Vagina (tissue), 2 donors: ENCODE results near the gene C1orf115. TPM values are rescaled to one million over a fixed set of nuclear protein-coding genes. Genes with fewer than 3 reads are reported as not detected.

ENCODE experiments used
- DNase-seq, 2 donors: peaks; one replicate each; pipeline ENCODE4 v3.0.0-alpha.2; 2017; ENCODE audit errors: extremely low spot score in 2 of 2
- H3K27ac ChIP-seq: fragments of 200-600 bp; sonication (generic); one replicate; pipeline ENCODE4 v1.5.1; 2019
- H3K27me3 ChIP-seq: fragments of 200-600 bp; sonication (generic); one replicate; pipeline ENCODE4 v1.5.1; 2019
- H3K36me3 ChIP-seq, 2 donors: fragments of 200-600 bp; sonication (generic); one replicate each; pipeline ENCODE4 v1.5.1; 2017 to 2019
- H3K4me1 ChIP-seq: fragments of 200-600 bp; sonication (generic); one replicate; pipeline ENCODE4 v1.5.1; 2019
- H3K4me3 ChIP-seq, 2 donors: fragments of 200-600 bp; sonication (generic); 1 replicate in 1 of 2; 2 replicates in 1 of 2; pipeline ENCODE4 v1.5.1; 2016 to 2019
- H3K9me3 ChIP-seq: fragments of 200-600 bp; sonication (generic); one replicate; pipeline ENCODE4 v1.5.1; 2019
- POLR2A ChIP-seq, 2 donors: fragments of 450-650 bp; IDR thresholded peaks; one replicate each; pipeline ENCODE4 v1.6.1; 2017; ENCODE audit warnings: antibody characterized with exemption in 2 of 2, mild to moderate bottlenecking in 2 of 2, moderate library complexity in 2 of 2
- POLR2AphosphoS5 ChIP-seq, 2 donors: sonication (generic); formaldehyde crosslinking; IDR thresholded peaks; one replicate each; pipeline ENCODE4 v1.9.0; 2017; ENCODE audit warnings: antibody characterized with exemption in 2 of 2, mild to moderate bottlenecking in 2 of 2, low read depth in 1 of 2; ENCODE audit not compliant: insufficient read depth in 1 of 2
- intact Hi-C: fragments of 100-400 bp; cut with DNase I; formaldehyde crosslinking; loops from one replicate; pipeline ENCODE4 v1.15.1; 2023
- total RNA-seq: library from RNA; depleted of rRNA; stranded (reverse); fragments of >200 nt; gene quantifications from one replicate; pipeline ENCODE4 v1.2.3, GENCODE V29; 2016
- TF ChIP-seq, protein P1 (sequence below), 3 experiments: fragments of 450-650 bp in 2 of 3; fragments of 200-600 bp in 1 of 3; sonication (generic) in 1 of 3; IDR thresholded peaks; one replicate each; pipeline ENCODE4 v1.5.1; 2017 to 2019; ENCODE audit warnings: antibody characterized with exemption in 3 of 3, mild to moderate bottlenecking in 2 of 3, moderate library complexity in 2 of 3

Gene C1orf115
- total RNA-seq, 1 donor from 2014 or later: 11.0 TPM

DNA sequence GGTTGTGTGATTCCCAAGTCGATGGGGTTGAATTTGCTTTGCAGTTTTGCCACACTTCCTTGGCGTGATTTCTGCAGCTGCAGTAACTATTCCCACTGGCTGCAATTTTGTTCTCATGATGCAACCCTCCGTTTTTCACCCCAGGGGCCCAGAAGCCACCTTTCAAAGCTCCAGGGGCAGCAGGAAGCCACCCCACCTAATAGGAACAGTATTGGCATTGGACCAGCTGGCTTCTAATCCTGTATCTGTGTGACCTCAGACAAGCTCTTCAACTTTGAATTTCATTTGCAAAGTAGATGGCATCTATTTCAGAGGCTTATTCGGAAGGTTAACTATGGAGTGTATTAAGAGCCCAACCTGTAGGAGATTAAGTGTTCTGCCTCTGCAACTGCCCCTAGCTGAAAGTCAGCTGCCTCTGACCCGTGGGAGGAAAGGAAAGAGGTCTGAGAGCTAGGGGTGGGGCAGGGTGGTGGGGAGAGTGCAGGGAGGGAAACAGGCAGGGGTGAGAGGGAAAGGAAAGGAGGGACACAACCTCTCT, 12.6 kb downstream of the C1orf115 start:
- intact Hi-C loops: no loop called here
- no peak overlapping the region for H3K27ac ChIP-seq
- no peaks in the 10 kb centered on the region for H3K9me3 ChIP-seq
- TF ChIP-seq POLR2AphosphoS5 (IDR thresholded peaks at IDR 0.05; ENCODE audit: insufficient read depth in 1 of 2, low read depth in 1 of 2) (no peak), POLR2A (IDR thresholded peaks at IDR 0.05) (no peak)
- no peak overlapping the region for H3K4me3 ChIP-seq
- DNase-seq: no peak
- no peaks in the 10 kb centered on the region for H3K27me3 ChIP-seq
- H3K36me3 ChIP-seq: no peaks in the 10 kb centered on the region
- H3K4me1 ChIP-seq: peaks cover 5% of the 10 kb centered on the region

DNA sequence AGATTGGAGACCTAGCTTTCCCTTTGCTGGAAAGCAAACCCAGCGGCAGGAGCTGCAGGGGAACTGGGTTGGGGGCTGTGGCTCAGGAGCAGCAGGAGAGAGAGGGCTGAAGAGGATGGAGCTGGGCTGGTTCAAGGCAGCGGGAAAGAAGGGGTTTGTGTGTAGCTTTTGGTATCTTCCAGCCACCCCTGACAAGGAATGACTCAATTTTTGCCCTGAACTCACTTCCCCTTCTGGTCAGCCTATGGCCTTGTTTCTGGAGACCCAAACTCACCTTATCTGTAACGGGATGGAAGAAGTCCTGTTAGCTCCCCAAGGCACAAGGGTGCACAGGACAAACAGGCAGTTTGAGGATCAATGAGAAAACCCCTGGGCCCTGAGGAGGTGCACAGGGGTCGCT, 13.1 kb downstream of the C1orf115 start:
- Histone ChIP-seq H3K36me3 (no peaks in the 10 kb centered on the region), H3K4me1 (peaks cover 5% of the 10 kb centered on the region), H3K4me3 (no peak overlapping the region), H3K27me3 (no peaks in the 10 kb centered on the region), H3K27ac (no peak overlapping the region), H3K9me3 (no peaks in the 10 kb centered on the region)
- no peak for DNase-seq
- TF ChIP-seq POLR2A (IDR thresholded peaks at IDR 0.05) (no peak), POLR2AphosphoS5 (IDR thresholded peaks at IDR 0.05; ENCODE audit: insufficient read depth in 1 of 2, low read depth in 1 of 2) (no peak)
- TF ChIP-seq, protein P1, sequence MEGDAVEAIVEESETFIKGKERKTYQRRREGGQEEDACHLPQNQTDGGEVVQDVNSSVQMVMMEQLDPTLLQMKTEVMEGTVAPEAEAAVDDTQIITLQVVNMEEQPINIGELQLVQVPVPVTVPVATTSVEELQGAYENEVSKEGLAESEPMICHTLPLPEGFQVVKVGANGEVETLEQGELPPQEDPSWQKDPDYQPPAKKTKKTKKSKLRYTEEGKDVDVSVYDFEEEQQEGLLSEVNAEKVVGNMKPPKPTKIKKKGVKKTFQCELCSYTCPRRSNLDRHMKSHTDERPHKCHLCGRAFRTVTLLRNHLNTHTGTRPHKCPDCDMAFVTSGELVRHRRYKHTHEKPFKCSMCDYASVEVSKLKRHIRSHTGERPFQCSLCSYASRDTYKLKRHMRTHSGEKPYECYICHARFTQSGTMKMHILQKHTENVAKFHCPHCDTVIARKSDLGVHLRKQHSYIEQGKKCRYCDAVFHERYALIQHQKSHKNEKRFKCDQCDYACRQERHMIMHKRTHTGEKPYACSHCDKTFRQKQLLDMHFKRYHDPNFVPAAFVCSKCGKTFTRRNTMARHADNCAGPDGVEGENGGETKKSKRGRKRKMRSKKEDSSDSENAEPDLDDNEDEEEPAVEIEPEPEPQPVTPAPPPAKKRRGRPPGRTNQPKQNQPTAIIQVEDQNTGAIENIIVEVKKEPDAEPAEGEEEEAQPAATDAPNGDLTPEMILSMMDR (IDR thresholded peaks at IDR 0.05): no peak
- intact Hi-C loops: no loop called here

DNA sequence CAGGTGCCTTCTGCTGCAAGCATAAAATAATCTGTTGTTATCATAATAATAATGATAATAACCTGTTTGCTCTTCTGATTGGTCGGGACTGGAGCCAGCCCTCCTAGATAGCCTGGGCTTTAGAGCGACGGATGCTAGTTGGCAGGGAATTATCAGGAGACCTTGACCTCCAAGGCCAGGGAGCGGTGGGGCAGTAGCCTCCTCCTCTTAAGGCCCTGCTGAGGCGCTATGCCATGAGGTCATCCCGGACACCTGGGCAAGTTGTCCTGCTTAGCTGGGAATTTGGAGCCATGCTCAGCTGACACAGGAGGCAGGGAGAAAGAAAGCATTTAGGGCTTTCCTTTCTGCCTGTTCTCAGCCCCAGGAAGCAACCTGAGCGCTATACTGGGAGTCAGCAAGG, 15.6 kb downstream of the C1orf115 start:
- Histone ChIP-seq H3K4me3 (no peak overlapping the region), H3K27me3 (no peaks in the 10 kb centered on the region), H3K27ac (no peak overlapping the region), H3K4me1 (no peaks in the 10 kb centered on the region), H3K9me3 (no peaks in the 10 kb centered on the region), H3K36me3 (no peaks in the 10 kb centered on the region)
- no peak for TF ChIP-seq POLR2A (IDR thresholded peaks at IDR 0.05)
- TF ChIP-seq, protein P1 (IDR thresholded peaks at IDR 0.05): no peak
- no peak for TF ChIP-seq POLR2AphosphoS5 (IDR thresholded peaks at IDR 0.05; ENCODE audit: insufficient read depth in 1 of 2, low read depth in 1 of 2)
- intact Hi-C loops: loop anchor here (5.0 kb wide), 1 partner anchor 872 kb away; no protein-coding TSS in a partner anchor
- peak in 1 of 2 donors; percentile 70 for DNase-seq

DNA sequence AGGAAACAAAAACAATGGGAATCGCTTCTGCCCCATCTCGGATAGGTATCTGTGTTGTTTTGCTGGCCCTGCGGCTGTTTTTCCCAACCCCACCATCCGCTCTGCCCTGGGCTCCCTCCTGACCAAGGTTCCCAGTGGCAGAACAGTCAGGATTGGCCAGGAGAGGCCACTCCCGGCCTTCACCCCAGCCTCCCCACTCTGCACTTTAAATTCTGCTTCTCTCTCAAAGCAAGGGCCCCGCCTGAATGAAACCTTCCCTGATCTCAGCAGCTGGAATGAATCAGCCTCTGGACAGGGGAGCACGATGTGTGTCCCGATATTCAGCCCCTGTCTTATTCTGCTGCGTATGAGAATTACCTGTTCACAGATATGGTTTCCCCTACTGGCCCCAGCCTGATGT, 16.3 kb downstream of the C1orf115 start:
- Histone ChIP-seq H3K9me3 (no peaks in the 10 kb centered on the region), H3K4me3 (no peak overlapping the region), H3K4me1 (no peaks in the 10 kb centered on the region), H3K27me3 (no peaks in the 10 kb centered on the region), H3K36me3 (no peaks in the 10 kb centered on the region), H3K27ac (no peak overlapping the region)
- DNase-seq: peak in 1 of 2 donors; percentile 87
- intact Hi-C loops: loop anchor here (5.0 kb wide), 1 partner anchor 871 kb away; no protein-coding TSS in a partner anchor
- no peak for TF ChIP-seq POLR2A (IDR thresholded peaks at IDR 0.05)

DNA sequence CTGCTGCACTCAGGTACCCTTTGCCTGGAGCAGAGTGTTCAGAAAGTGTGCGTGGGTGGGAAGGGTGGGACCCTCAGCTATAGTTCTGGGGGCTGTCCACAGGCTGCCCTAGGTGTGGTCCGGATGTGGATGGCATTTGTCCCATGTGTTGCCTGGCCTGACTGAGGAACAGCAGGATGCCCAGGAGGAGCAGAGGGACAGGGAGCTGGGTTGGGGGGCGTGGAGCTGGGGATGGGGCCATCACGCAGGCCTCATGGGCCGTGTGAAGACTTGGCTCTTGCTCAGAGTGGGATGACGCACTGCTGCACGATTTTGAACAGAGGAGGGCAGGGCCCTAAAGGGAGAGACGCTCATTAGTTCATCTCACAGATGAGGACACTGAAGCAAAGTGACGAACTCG, 17.0 kb downstream of the C1orf115 start:
- no peak overlapping the region for H3K27ac ChIP-seq
- intact Hi-C loops: loop anchor here (5.0 kb wide), 1 partner anchor 870 kb away; no protein-coding TSS in a partner anchor
- no peaks in the 10 kb centered on the region for H3K4me1 ChIP-seq
- no peaks in the 10 kb centered on the region for H3K9me3 ChIP-seq
- TF ChIP-seq, protein P1 (IDR thresholded peaks at IDR 0.05): no peak
- TF ChIP-seq POLR2A (IDR thresholded peaks at IDR 0.05) (no peak), POLR2AphosphoS5 (IDR thresholded peaks at IDR 0.05; ENCODE audit: insufficient read depth in 1 of 2, low read depth in 1 of 2) (no peak)
- H3K27me3 ChIP-seq: no peaks in the 10 kb centered on the region
- H3K36me3 ChIP-seq: no peaks in the 10 kb centered on the region
- H3K4me3 ChIP-seq: no peak overlapping the region
- DNase-seq: peak in 1 of 2 donors; percentile 90

DNA sequence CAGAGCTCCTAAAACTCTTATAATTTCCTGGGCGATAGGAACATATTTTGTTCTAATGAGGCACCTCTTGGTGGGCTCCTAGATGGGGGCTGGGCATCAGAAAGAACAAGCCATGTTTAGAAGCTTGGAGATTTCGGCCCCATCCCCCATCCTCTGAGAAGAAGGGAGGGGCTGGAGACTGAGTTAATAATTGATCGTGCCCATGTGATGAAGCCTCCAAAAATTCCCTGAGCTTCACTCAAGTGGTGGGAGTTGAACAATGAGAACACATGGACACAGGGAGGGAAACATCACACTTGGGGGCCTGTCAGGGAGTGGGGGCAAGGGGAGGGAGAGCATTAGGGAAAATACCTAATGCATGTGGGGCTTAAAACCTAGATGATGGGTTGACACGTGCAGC, 18.1 kb downstream of the C1orf115 start:
- H3K27ac ChIP-seq: no peak overlapping the region
- no peaks in the 10 kb centered on the region for H3K4me1 ChIP-seq
- H3K9me3 ChIP-seq: no peaks in the 10 kb centered on the region
- no peak for TF ChIP-seq POLR2A (IDR thresholded peaks at IDR 0.05)
- no peak for TF ChIP-seq POLR2AphosphoS5 (IDR thresholded peaks at IDR 0.05; ENCODE audit: insufficient read depth in 1 of 2, low read depth in 1 of 2)
- TF ChIP-seq, protein P1 (IDR thresholded peaks at IDR 0.05): no peak
- H3K27me3 ChIP-seq: no peaks in the 10 kb centered on the region
- H3K4me3 ChIP-seq: no peak overlapping the region
- DNase-seq: no peak
- no peaks in the 10 kb centered on the region for H3K36me3 ChIP-seq
- intact Hi-C loops: loop anchor here (5.0 kb wide), 1 partner anchor 869 kb away; no protein-coding TSS in a partner anchor
